Mammary epithelial cell (primary cell): ENCODE data around the gene GTF3C2.

Experiments used
- EZH2 ChIP-seq: IDR thresholded peaks from 2 replicates; pipeline ENCODE4 v1.6.1; 2012; ENCODE audit warnings: low read length, inconsistent platforms, borderline replicate concordance
- TF ChIP-seq, protein P1 (sequence below), 2 donors: IDR thresholded peaks in 1 of 2; conservative IDR thresholded peaks in 1 of 2; 2 replicates each; pipeline ENCODE4 v1.5.1; 2011 to 2012; ENCODE audit warnings: inconsistent platforms in 2 of 2, low read length in 2 of 2, mild to moderate bottlenecking in 2 of 2, control low read depth in 1 of 2, low read depth in 1 of 2; ENCODE audit not compliant: insufficient read depth in 1 of 2; ENCODE audit errors: extremely low read depth in 1 of 2

DNA sequence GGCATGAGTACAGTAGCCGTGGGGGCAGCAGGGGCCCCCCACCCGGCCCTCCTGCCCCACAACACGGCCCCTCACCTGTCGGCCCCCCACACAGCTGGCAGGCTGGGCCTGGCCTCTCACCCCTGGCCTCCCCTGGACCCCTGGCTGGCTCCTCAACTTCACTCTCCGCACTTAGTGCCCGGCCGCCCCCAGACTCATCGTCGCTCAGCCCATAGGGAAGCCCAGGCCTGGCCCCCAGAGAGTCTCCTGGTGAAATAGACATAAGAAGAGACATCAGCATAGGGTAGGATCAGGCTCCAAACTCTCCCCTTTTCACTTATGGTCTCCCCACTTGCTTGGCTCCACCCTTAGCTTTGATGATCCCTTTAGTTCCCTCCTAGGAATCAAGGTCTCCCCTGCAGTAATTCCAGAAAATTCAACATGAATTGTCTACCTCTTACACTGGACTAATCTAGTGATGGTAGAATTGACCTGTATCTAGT is 22.3 kb upstream of the GTF3C2 start:
- TF ChIP-seq, protein P1, sequence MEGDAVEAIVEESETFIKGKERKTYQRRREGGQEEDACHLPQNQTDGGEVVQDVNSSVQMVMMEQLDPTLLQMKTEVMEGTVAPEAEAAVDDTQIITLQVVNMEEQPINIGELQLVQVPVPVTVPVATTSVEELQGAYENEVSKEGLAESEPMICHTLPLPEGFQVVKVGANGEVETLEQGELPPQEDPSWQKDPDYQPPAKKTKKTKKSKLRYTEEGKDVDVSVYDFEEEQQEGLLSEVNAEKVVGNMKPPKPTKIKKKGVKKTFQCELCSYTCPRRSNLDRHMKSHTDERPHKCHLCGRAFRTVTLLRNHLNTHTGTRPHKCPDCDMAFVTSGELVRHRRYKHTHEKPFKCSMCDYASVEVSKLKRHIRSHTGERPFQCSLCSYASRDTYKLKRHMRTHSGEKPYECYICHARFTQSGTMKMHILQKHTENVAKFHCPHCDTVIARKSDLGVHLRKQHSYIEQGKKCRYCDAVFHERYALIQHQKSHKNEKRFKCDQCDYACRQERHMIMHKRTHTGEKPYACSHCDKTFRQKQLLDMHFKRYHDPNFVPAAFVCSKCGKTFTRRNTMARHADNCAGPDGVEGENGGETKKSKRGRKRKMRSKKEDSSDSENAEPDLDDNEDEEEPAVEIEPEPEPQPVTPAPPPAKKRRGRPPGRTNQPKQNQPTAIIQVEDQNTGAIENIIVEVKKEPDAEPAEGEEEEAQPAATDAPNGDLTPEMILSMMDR (conservative IDR thresholded peaks at IDR 0.05 in 1 of 2, IDR thresholded peaks at IDR 0.05 in 1 of 2; ENCODE audit: extremely low read depth in 1 of 2, insufficient read depth in 1 of 2, low read depth in 1 of 2, low read length in 2 of 2): no peak
- no peak for TF ChIP-seq EZH2
